Stimulated activated CD8-positive, alpha-beta memory T cell treated with anti-CD3 and anti-CD28 coated beads, Interleukin-15, amount 100 ng/mL, for 48 hours (primary cell): ENCODE results near the gene VPS37B.
A peak's percentile ranks its signal among the peaks of the same experiment; 100 is the strongest.

ENCODE experiments used
- DNase-seq, 2 donors: peaks; one replicate each; pipeline ENCODE4 v3.0.0-alpha.2; 2020; ENCODE audit warnings: low read depth in 2 of 2

Gene VPS37B

GRCh38 chr12:122866379-122866778 lies 29.5 kb downstream of the VPS37B start:
- DNase-seq: no peak

- DNase-seq: no peak
Observed at GRCh38 chr12:122865268-122866231, 30.4 kb downstream of the VPS37B start.

GRCh38 chr12:122864894-122865253 lies 31.1 kb downstream of the VPS37B start:
- no peak for DNase-seq

GRCh38 chr12:122862872-122863701 lies 32.8 kb downstream of the VPS37B start:
- DNase-seq: no peak

GRCh38 chr12:122862110-122862634 lies 33.8 kb downstream of the VPS37B start:
- DNase-seq: no peak

- DNase-seq: no peak
Observed at GRCh38 chr12:122861587-122861970, 34.3 kb downstream of the VPS37B start.

GRCh38 chr12:122860854-122861586 lies 34.9 kb downstream of the VPS37B start:
- no peak for DNase-seq

- DNase-seq: peak; percentile 60 to 66
Observed at GRCh38 chr12:122860040-122860853, 35.7 kb downstream of the VPS37B start.

GRCh38 chr12:122859303-122860039 lies 36.5 kb downstream of the VPS37B start:
- DNase-seq: no peak

- DNase-seq: no peak
Observed at GRCh38 chr12:122858591-122859302, 37.2 kb downstream of the VPS37B start.

- DNase-seq: no peak
Observed at GRCh38 chr12:122858171-122858570, 37.8 kb downstream of the VPS37B start.

GRCh38 chr12:122856999-122857671 lies 38.8 kb downstream of the VPS37B start:
- no peak for DNase-seq

- DNase-seq: no peak
Observed at GRCh38 chr12:122855928-122856831, 39.7 kb downstream of the VPS37B start.

- no peak for DNase-seq
Observed at GRCh38 chr12:122855071-122855829, 40.7 kb downstream of the VPS37B start.

- DNase-seq: no peak
Observed at GRCh38 chr12:122854554-122854953, 41.4 kb downstream of the VPS37B start.

- no peak for DNase-seq
Observed at GRCh38 chr12:122853582-122854245, 42.2 kb downstream of the VPS37B start.
